Esophagus squamous epithelium (tissue), 5 donors: ENCODE results near the gene GPRC5C. TPM values are rescaled to one million over a fixed set of nuclear protein-coding genes. Genes with fewer than 3 reads are reported as not detected.

Experiments
- DNase-seq: peaks from one replicate; lab custom pipeline; 2025; lab: John Stamatoyannopoulos, UW
- H3K27ac ChIP-seq, 4 donors: fragments of 200-600 bp; sonication (generic); one replicate each; pipeline ENCODE4 v1.5.1; 2016 to 2019; ENCODE audit warnings: mild to moderate bottlenecking in 1 of 4
- H3K27me3 ChIP-seq, 4 donors: fragments of 200-600 bp; sonication (generic); 1 replicate in 3 of 4; 2 replicates in 1 of 4; pipeline versions ENCODE4 v1.5.1 to v1.6.0; 2017 to 2021; ENCODE audit warnings: antibody characterized with exemption in 1 of 4
- H3K36me3 ChIP-seq, 3 donors: fragments of 200-600 bp; sonication (generic); one replicate each; pipeline ENCODE4 v1.5.1; 2016 to 2019
- H3K4me1 ChIP-seq, 3 donors: fragments of 200-600 bp; sonication (generic); one replicate each; pipeline ENCODE4 v1.5.1; 2017 to 2019
- H3K4me3 ChIP-seq, 4 donors: fragments of 200-600 bp; sonication (generic); 1 replicate in 3 of 4; 2 replicates in 1 of 4; pipeline ENCODE4 v1.5.1; 2016 to 2019; ENCODE audit warnings: mild to moderate bottlenecking in 2 of 4, moderate library complexity in 1 of 4
- H3K9me3 ChIP-seq, 3 donors: fragments of 200-600 bp; sonication (generic); one replicate each; pipeline ENCODE4 v1.5.1; 2016 to 2019
- CTCF ChIP-seq, 6 experiments: fragments of 450-650 bp in 4 of 6; fragments of 200-600 bp in 2 of 6; sonication (generic) in 2 of 6; IDR thresholded peaks; one replicate each; pipeline ENCODE4 v1.5.1; 2016 to 2019; ENCODE audit warnings: antibody characterized with exemption in 6 of 6, mild to moderate bottlenecking in 4 of 6, moderate library complexity in 4 of 6
- POLR2A ChIP-seq, 4 donors: fragments of 450-650 bp; IDR thresholded peaks; one replicate each; pipeline ENCODE4 v1.6.1; 2017; ENCODE audit warnings: antibody characterized with exemption in 4 of 4, mild to moderate bottlenecking in 4 of 4, moderate library complexity in 3 of 4
- WGBS, 2 donors: methylation state at CpG; one replicate each; pipeline ENCODE4 v1.1.5; 2018; 5-methylcytosine and 5-hydroxymethylcytosine counted together
- intact Hi-C: fragments of 100-400 bp; cut with DNase I; formaldehyde crosslinking; loops from one replicate; pipeline ENCODE4 v1.15.0; 2022
- total RNA-seq, 4 donors: library from RNA; depleted of rRNA; stranded (reverse); fragments of >200 nt; gene quantifications; one replicate each; pipeline ENCODE4 v1.1.0, GENCODE V29; 2016
- donor health status: DM: yes; HTN: yes; CAD: no.

Gene GPRC5C
- total RNA-seq, 4 donors from 2014 or later, result 6.3 to 21.6 (median 11.7) TPM

- Histone ChIP-seq H3K36me3 (no peaks in the 10 kb centered on the region), H3K27me3 (peaks cover 0 to 79% (median 0%) of the 10 kb centered on the region in 4 donors), H3K9me3 (peaks cover 0 to 11% (median 9%) of the 10 kb centered on the region in 3 donors), H3K27ac (no peak overlapping the region), H3K4me1 (no peaks in the 10 kb centered on the region), H3K4me3 (no peak overlapping the region)
- intact Hi-C loops, result no loop called here
- WGBS, 2 donors, result 83 to 86% methylated on average over 2 to 3 of the region's 8 CpGs
- DNase-seq, result no peak
- TF ChIP-seq POLR2A (IDR thresholded peaks at IDR 0.05) (no peak), CTCF (IDR thresholded peaks at IDR 0.05) (no peak)
Measured at GRCh38 chr17:74473294-74473693, 41.4 kb downstream of the GPRC5C start.

GRCh38 chr17:74474043-74474792 lies 42.3 kb downstream of the GPRC5C start:
- Histone ChIP-seq H3K4me3 (no peak overlapping the region), H3K27ac (no peak overlapping the region), H3K4me1 (no peaks in the 10 kb centered on the region), H3K36me3 (no peaks in the 10 kb centered on the region), H3K27me3 (peaks cover 0 to 82% (median 0%) of the 10 kb centered on the region in 4 donors), H3K9me3 (peaks cover 0 to 11% (median 9%) of the 10 kb centered on the region in 3 donors)
- 78 to 92% methylated on average over 2 to 7 of the region's 9 CpGs for WGBS, 2 donors
- TF ChIP-seq CTCF (IDR thresholded peaks at IDR 0.05) (no peak), POLR2A (IDR thresholded peaks at IDR 0.05) (no peak)
- intact Hi-C loops, result no loop called here
- DNase-seq, result no peak

GRCh38 chr17:74475189-74475588 lies 43.3 kb downstream of the GPRC5C start:
- Histone ChIP-seq H3K4me3 (no peak overlapping the region), H3K36me3 (no peaks in the 10 kb centered on the region), H3K4me1 (peaks cover 0 to 3% (median 0%) of the 10 kb centered on the region in 3 donors), H3K27me3 (peaks cover 0 to 72% (median 0%) of the 10 kb centered on the region in 4 donors), H3K27ac (no peak overlapping the region), H3K9me3 (peaks cover 0 to 11% (median 9%) of the 10 kb centered on the region in 3 donors)
- no peak for DNase-seq
- TF ChIP-seq POLR2A (IDR thresholded peaks at IDR 0.05) (no peak), CTCF (IDR thresholded peaks at IDR 0.05) (no peak)
- 74 to 80% methylated on average over 4 of the region's 4 CpGs for WGBS, 2 donors
- intact Hi-C loops, result no loop called here

GRCh38 chr17:74477411-74477810 lies 45.5 kb downstream of the GPRC5C start:
- intact Hi-C loops, result no loop called here

More at GRCh38 chr17:74477411-74477810, 45.5 kb downstream of the GPRC5C start:
- H3K4me3 ChIP-seq, result no peak overlapping the region
- peaks cover 0 to 11% (median 9%) of the 10 kb centered on the region in 3 donors for H3K9me3 ChIP-seq
- 81% methylated on average over 3 of the region's 4 CpGs; no CpG with 5 or more reads in 1 of the 2 donors for WGBS, 2 donors
- DNase-seq, result no peak
- H3K4me1 ChIP-seq, result peaks cover 0 to 3% (median 0%) of the 10 kb centered on the region in 3 donors
- H3K27me3 ChIP-seq, result peaks cover 0 to 71% (median 0%) of the 10 kb centered on the region in 4 donors
- H3K36me3 ChIP-seq, result no peaks in the 10 kb centered on the region
- no peak for TF ChIP-seq CTCF (IDR thresholded peaks at IDR 0.05)
- TF ChIP-seq POLR2A (IDR thresholded peaks at IDR 0.05), result no peak
- no peak overlapping the region for H3K27ac ChIP-seq
